GM21528 (cell line): Measurements from ENCODE around the gene KIF14.
A peak's percentile ranks its signal among the peaks of the same experiment; 100 is the strongest.

ENCODE experiments used
- ATAC-seq: cut with Tn5 transposase; IDR thresholded peaks from one replicate; pipeline ENCODE4 v1.9.1; 2021; ENCODE audit warnings: mild to moderate bottlenecking, moderate library complexity; ENCODE audit not compliant: unreplicated experiment, low FRiP score

KIF14 gene

GRCh38 chr1:200620273-200621131 lies at the start of gene KIF14:
Gene KIF14, minus strand, starts transcription at chr1:200620751. Its CDS starts 2,028 bp downstream, at chr1:200618723.
- ATAC-seq, result peak; percentile 93

GRCh38 chr1:200669314-200670241 lies 49.0 kb upstream of the KIF14 start, which contains the start of gene DDX59:
Gene DDX59, minus strand, starts transcription at chr1:200669907. Its CDS starts 3,167 bp downstream, at chr1:200666740.
- ATAC-seq, result peak; percentile 88

GRCh38 chr1:200668514-200669313 lies 48.2 kb upstream of the KIF14 start:
- no peak for ATAC-seq

- ATAC-seq, result no peak
These were observed 45.8 kb upstream of the KIF14 start for GRCh38 chr1:200666309-200666708.

- no peak for ATAC-seq
These were observed 45.3 kb upstream of the KIF14 start for GRCh38 chr1:200665861-200666260.

GRCh38 chr1:200660719-200661118 lies 40.2 kb upstream of the KIF14 start:
- ATAC-seq, result no peak

- ATAC-seq, result no peak
These were observed 38.7 kb upstream of the KIF14 start for GRCh38 chr1:200659269-200659668.

- no peak for ATAC-seq
These were observed 37.7 kb upstream of the KIF14 start for GRCh38 chr1:200658037-200658818.

GRCh38 chr1:200654660-200655059 lies 34.1 kb upstream of the KIF14 start:
- ATAC-seq, result peak; percentile 92

- ATAC-seq, result peak; percentile 47
These were observed 32.5 kb upstream of the KIF14 start for GRCh38 chr1:200653022-200653462.

- ATAC-seq, result no peak
These were observed 31.8 kb upstream of the KIF14 start for GRCh38 chr1:200652378-200652777.

GRCh38 chr1:200646515-200646914 lies 26.0 kb upstream of the KIF14 start:
- no peak for ATAC-seq

GRCh38 chr1:200644021-200644420 lies 23.5 kb upstream of the KIF14 start:
- no peak for ATAC-seq

- no peak for ATAC-seq
These were observed 21.9 kb upstream of the KIF14 start for GRCh38 chr1:200642481-200642880.

GRCh38 chr1:200640963-200641401 lies 20.4 kb upstream of the KIF14 start:
- no peak for ATAC-seq

- no peak for ATAC-seq
These were observed 19.9 kb upstream of the KIF14 start for GRCh38 chr1:200640373-200640962.

- no peak for ATAC-seq
These were observed 17.5 kb upstream of the KIF14 start for GRCh38 chr1:200638073-200638472.

- ATAC-seq, result no peak
These were observed 16.1 kb upstream of the KIF14 start for GRCh38 chr1:200636681-200637080.
